ENCODE results near the gene TRIP13. TPM values are rescaled to one million over a fixed set of nuclear protein-coding genes. Genes with fewer than 3 reads are reported as not detected.

The TRIP13 gene
- total and polyA plus RNA-seq, 2 experiments from 2014 or later = 42.5 to 44.8 TPM

DNA sequence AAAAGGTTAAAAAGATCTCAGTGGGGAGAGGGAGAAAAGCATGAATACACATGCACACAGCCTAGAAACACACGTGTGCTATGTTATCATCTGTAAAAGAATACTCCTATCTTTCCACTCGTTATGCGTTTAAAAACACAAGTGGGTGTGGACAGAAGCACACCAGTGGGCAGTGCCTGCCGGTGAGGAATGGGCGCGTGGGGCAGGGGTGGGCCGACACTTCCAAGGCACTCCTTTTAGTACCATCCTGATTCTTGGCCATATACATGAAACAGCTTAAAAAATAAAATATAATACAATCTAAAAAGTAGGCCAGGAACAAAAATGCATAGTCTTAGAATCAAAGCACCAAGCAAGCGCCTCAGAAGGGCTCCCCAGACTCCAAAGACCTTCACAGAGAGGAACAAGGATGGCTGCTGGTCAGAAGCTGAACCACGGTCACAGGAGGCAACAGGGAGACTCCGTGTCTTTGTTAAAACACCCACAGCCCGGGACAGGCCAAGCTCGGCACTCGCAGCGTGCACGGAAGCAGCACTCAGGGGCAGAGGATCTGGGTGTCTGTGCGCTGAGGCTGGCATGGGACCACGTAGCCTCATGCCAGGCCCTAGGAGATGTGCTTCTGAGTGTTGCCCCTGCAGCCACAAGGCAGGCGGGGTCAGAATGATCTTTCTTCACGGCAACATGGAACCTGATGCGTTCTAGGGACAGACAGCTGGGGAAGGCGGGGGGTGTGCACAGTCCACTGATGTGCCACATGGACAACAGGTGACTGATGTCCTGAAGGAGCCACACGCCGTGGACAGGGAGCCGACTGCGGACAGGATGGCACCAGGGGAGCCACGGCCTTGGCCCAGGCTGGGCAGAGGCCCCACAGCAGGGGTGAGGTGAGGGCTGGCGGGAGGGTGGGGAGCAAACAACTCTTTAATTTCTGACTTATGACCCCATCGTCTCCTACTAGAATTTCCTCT, 16.0 kb upstream of the TRIP13 start (continued):
- TF ChIP-seq NANOG (IDR thresholded peaks at IDR 0.05; ENCODE audit: borderline replicate concordance) (no peak), POLR2AphosphoS5 (IDR thresholded peaks at IDR 0.05; ENCODE audit: low read depth) (no peak)
- TF ChIP-seq, protein P1, sequence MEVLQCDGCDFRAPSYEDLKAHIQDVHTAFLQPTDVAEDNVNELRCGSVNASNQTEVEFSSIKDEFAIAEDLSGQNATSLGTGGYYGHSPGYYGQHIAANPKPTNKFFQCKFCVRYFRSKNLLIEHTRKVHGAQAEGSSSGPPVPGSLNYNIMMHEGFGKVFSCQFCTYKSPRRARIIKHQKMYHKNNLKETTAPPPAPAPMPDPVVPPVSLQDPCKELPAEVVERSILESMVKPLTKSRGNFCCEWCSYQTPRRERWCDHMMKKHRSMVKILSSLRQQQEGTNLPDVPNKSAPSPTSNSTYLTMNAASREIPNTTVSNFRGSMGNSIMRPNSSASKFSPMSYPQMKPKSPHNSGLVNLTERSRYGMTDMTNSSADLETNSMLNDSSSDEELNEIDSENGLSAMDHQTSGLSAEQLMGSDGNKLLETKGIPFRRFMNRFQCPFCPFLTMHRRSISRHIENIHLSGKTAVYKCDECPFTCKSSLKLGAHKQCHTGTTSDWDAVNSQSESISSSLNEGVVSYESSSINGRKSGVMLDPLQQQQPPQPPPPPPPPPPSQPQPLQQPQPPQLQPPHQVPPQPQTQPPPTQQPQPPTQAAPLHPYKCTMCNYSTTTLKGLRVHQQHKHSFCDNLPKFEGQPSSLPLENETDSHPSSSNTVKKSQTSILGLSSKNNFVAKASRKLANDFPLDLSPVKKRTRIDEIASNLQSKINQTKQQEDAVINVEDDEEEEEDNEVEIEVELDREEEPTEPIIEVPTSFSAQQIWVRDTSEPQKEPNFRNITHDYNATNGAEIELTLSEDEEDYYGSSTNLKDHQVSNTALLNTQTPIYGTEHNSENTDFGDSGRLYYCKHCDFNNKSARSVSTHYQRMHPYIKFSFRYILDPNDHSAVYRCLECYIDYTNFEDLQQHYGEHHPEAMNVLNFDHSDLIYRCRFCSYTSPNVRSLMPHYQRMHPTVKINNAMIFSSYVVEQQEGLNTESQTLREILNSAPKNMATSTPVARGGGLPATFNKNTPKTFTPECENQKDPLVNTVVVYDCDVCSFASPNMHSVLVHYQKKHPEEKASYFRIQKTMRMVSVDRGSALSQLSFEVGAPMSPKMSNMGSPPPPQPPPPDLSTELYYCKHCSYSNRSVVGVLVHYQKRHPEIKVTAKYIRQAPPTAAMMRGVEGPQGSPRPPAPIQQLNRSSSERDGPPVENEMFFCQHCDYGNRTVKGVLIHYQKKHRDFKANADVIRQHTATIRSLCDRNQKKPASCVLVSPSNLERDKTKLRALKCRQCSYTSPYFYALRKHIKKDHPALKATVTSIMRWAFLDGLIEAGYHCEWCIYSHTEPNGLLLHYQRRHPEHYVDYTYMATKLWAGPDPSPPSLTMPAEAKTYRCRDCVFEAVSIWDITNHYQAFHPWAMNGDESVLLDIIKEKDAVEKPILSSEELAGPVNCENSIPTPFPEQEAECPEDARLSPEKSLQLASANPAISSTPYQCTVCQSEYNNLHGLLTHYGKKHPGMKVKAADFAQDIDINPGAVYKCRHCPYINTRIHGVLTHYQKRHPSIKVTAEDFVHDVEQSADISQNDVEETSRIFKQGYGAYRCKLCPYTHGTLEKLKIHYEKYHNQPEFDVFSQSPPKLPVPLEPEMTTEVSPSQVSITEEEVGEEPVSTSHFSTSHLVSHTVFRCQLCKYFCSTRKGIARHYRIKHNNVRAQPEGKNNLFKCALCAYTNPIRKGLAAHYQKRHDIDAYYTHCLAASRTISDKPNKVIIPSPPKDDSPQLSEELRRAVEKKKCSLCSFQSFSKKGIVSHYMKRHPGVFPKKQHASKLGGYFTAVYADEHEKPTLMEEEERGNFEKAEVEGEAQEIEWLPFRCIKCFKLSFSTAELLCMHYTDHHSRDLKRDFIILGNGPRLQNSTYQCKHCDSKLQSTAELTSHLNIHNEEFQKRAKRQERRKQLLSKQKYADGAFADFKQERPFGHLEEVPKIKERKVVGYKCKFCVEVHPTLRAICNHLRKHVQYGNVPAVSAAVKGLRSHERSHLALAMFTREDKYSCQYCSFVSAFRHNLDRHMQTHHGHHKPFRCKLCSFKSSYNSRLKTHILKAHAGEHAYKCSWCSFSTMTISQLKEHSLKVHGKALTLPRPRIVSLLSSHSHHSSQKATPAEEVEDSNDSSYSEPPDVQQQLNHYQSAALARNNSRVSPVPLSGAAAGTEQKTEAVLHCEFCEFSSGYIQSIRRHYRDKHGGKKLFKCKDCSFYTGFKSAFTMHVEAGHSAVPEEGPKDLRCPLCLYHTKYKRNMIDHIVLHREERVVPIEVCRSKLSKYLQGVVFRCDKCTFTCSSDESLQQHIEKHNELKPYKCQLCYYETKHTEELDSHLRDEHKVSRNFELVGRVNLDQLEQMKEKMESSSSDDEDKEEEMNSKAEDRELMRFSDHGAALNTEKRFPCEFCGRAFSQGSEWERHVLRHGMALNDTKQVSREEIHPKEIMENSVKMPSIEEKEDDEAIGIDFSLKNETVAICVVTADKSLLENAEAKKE (CRISPR knock-in tag; IDR thresholded peaks at IDR 0.05) = no peak

DNA sequence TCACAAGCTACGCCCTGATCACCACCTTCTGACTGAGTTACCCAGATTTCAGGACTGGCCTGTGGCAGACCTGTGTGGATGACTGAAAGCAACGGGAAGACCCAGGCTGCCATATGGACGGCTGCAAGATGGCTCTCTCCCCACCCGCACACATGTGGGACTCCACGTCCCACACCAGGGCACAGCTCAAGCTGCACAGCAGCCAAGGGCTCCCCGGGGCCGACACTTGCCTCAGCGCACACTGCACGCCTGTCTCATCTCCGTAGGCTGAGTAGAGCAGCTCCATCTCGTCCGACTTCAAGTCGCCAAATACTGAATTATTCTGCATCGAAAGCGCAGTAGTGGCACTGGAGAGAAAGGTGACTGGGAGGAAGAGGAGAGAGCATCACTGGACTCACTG, 14.6 kb upstream of the TRIP13 start:
- Mint-ChIP-seq H3K4me3 (no peak overlapping the region), H3K27me3 (ENCODE audit: insufficient read depth, low read depth, poor library complexity) (peaks cover 17% of the 10 kb centered on the region), H3K27ac (no peak overlapping the region), H3K9me3 (peaks cover 6% of the 10 kb centered on the region), H3K4me1 (no peaks in the 10 kb centered on the region; the same call in 2 of the 3 replicates), H3K36me3 (ENCODE audit: low read depth) (peaks cover 79% of the 10 kb centered on the region)
- no peak for ATAC-seq
- Histone ChIP-seq H4K20me1 (replicated peaks; ENCODE audit: insufficient read depth) (peaks cover 23% of the 10 kb centered on the region), H3K4me1 (ENCODE audit: insufficient read depth) (no peaks in the 10 kb centered on the region), H3K27me3 (ENCODE audit: insufficient read depth) (no peaks in the 10 kb centered on the region), H3F3A (replicated peaks; ENCODE audit: low read depth) (peaks cover 3% of the 10 kb centered on the region; the same call in 1 of the 2 replicates), H3K9me2 (ENCODE audit: insufficient read depth) (no peaks in the 10 kb centered on the region), H2AFZ (no peak overlapping the region), H3K4me2 (no peak overlapping the region), H3K79me2 (replicated peaks; ENCODE audit: insufficient read depth) (peaks cover 40% of the 10 kb centered on the region), H3K4me3 (no peak overlapping the region), H3K36me3 (ENCODE audit: insufficient read depth) (peaks cover 28% of the 10 kb centered on the region), H3K27ac (ENCODE audit: low read depth) (no peak overlapping the region)
- no peak for DNase-seq (ENCODE audit: low spot score)
- TF ChIP-seq EZH2phosphoT487 (IDR thresholded peaks at IDR 0.05; ENCODE audit: unreplicated experiment) (no peak), EZH2 (IDR thresholded peaks at IDR 0.05; ENCODE audit: low read depth, unreplicated experiment) (no peak), STAT1 (IDR thresholded peaks at IDR 0.05; ENCODE audit: unreplicated experiment) (no peak), CREB1 (CRISPR knock-in tag; IDR thresholded peaks at IDR 0.05; ENCODE audit: low read depth) (no peak), JUNB (IDR thresholded peaks at IDR 0.05; ENCODE audit: unreplicated experiment) (no peak), POLR2AphosphoS5 (IDR thresholded peaks at IDR 0.05; ENCODE audit: low read depth) (no peak), ZNF114 (CRISPR knock-in tag; IDR thresholded peaks at IDR 0.05) (no peak)
- TF ChIP-seq, protein P2, sequence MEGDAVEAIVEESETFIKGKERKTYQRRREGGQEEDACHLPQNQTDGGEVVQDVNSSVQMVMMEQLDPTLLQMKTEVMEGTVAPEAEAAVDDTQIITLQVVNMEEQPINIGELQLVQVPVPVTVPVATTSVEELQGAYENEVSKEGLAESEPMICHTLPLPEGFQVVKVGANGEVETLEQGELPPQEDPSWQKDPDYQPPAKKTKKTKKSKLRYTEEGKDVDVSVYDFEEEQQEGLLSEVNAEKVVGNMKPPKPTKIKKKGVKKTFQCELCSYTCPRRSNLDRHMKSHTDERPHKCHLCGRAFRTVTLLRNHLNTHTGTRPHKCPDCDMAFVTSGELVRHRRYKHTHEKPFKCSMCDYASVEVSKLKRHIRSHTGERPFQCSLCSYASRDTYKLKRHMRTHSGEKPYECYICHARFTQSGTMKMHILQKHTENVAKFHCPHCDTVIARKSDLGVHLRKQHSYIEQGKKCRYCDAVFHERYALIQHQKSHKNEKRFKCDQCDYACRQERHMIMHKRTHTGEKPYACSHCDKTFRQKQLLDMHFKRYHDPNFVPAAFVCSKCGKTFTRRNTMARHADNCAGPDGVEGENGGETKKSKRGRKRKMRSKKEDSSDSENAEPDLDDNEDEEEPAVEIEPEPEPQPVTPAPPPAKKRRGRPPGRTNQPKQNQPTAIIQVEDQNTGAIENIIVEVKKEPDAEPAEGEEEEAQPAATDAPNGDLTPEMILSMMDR (conservative IDR thresholded peaks at IDR 0.05; ENCODE audit: low read depth in 2 of 2) = no peak
- TF ChIP-seq, protein P3, sequence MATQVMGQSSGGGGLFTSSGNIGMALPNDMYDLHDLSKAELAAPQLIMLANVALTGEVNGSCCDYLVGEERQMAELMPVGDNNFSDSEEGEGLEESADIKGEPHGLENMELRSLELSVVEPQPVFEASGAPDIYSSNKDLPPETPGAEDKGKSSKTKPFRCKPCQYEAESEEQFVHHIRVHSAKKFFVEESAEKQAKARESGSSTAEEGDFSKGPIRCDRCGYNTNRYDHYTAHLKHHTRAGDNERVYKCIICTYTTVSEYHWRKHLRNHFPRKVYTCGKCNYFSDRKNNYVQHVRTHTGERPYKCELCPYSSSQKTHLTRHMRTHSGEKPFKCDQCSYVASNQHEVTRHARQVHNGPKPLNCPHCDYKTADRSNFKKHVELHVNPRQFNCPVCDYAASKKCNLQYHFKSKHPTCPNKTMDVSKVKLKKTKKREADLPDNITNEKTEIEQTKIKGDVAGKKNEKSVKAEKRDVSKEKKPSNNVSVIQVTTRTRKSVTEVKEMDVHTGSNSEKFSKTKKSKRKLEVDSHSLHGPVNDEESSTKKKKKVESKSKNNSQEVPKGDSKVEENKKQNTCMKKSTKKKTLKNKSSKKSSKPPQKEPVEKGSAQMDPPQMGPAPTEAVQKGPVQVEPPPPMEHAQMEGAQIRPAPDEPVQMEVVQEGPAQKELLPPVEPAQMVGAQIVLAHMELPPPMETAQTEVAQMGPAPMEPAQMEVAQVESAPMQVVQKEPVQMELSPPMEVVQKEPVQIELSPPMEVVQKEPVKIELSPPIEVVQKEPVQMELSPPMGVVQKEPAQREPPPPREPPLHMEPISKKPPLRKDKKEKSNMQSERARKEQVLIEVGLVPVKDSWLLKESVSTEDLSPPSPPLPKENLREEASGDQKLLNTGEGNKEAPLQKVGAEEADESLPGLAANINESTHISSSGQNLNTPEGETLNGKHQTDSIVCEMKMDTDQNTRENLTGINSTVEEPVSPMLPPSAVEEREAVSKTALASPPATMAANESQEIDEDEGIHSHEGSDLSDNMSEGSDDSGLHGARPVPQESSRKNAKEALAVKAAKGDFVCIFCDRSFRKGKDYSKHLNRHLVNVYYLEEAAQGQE (IDR thresholded peaks at IDR 0.05; ENCODE audit: unreplicated experiment) = no peak
